WERI-Rb-1 (cell line): ENCODE results near the gene TNRC6B.
"Not testable (repeated sequence)": the region's sequence is repeated elsewhere in the genome, so short reads cannot be mapped to it uniquely, and the experiment has no call there.

Experiments
- DNase-seq: peaks from one replicate; pipeline ENCODE4 v3.0.0-alpha.2; 2020
- H3K27ac ChIP-seq: fragments of 250-450 bp; sonication (Bioruptor Pico); 2 replicates; pipeline ENCODE4 v1.5.1; 2020; ENCODE audit warnings: mild to moderate bottlenecking, moderate library complexity
- H3K27me3 ChIP-seq: fragments of 250-450 bp; sonication (Bioruptor Pico); 2 replicates; pipeline ENCODE4 v1.5.1; 2021; ENCODE audit warnings: mild to moderate bottlenecking, low read depth, moderate library complexity; ENCODE audit not compliant: insufficient read depth, severe bottlenecking
- H3K36me3 ChIP-seq: fragments of 250-450 bp; sonication (Bioruptor Pico); 2 replicates; pipeline ENCODE4 v1.5.1; 2020; ENCODE audit warnings: mild to moderate bottlenecking, moderate library complexity
- H3K4me3 ChIP-seq: 2 replicates; pipeline ENCODE4 v1.5.1; 2011; ENCODE audit warnings: low read depth, mild to moderate bottlenecking, control low read depth, low read length
- H3K9me3 ChIP-seq: fragments of 250-450 bp; sonication (Bioruptor Pico); 2 replicates; pipeline ENCODE4 v1.5.1; 2021; ENCODE audit warnings: mild to moderate bottlenecking, moderate library complexity; ENCODE audit not compliant: severe bottlenecking
- CTCF ChIP-seq: IDR thresholded peaks from 2 replicates; pipeline ENCODE4 v1.5.1; 2011; ENCODE audit warnings: low read depth, mild to moderate bottlenecking, control low read depth, inconsistent platforms, low read length

The TNRC6B gene

GRCh38 chr22:40220316-40221054 is 42.8 kb downstream of the TNRC6B start:
- DNase-seq, result no peak
- Histone ChIP-seq H3K4me3 (no peak overlapping the region), H3K27ac (no peak overlapping the region), H3K36me3 (no peaks in the 10 kb centered on the region), H3K9me3 (no peaks in the 10 kb centered on the region), H3K27me3 (no peaks in the 10 kb centered on the region)
- no peak for TF ChIP-seq CTCF

GRCh38 chr22:40221055-40221414 is 43.3 kb downstream of the TNRC6B start:
- H3K4me3 ChIP-seq, result no peak overlapping the region
- no peaks in the 10 kb centered on the region for H3K27me3 ChIP-seq
- no peak overlapping the region for H3K27ac ChIP-seq
- H3K9me3 ChIP-seq, result no peaks in the 10 kb centered on the region
- H3K36me3 ChIP-seq, result no peaks in the 10 kb centered on the region; the same call in 1 of the 2 replicates
- DNase-seq, result no peak
- no peak for TF ChIP-seq CTCF

- not testable (repeated sequence) for H3K4me3 ChIP-seq, DNase-seq, H3K9me3 ChIP-seq, H3K36me3 ChIP-seq, H3K27me3 ChIP-seq, H3K27ac ChIP-seq
Measured at GRCh38 chr22:40222979-40223378, 45.3 kb downstream of the TNRC6B start.

GRCh38 chr22:40224702-40225101 is 47.0 kb downstream of the TNRC6B start:
- no peaks in the 10 kb centered on the region for H3K9me3 ChIP-seq
- H3K27ac ChIP-seq, result no peak overlapping the region
- no peaks in the 10 kb centered on the region for H3K27me3 ChIP-seq
- no peak overlapping the region for H3K4me3 ChIP-seq
- peaks cover 1% of the 10 kb centered on the region for H3K36me3 ChIP-seq
- DNase-seq, result no peak
- TF ChIP-seq CTCF, result no peak

- H3K4me3 ChIP-seq, result no peak overlapping the region
- H3K9me3 ChIP-seq, result no peaks in the 10 kb centered on the region
- no peak for DNase-seq
- no peak for TF ChIP-seq CTCF
- H3K36me3 ChIP-seq, result peaks cover 4% of the 10 kb centered on the region
- H3K27me3 ChIP-seq, result no peaks in the 10 kb centered on the region
- H3K27ac ChIP-seq, result no peak overlapping the region
Measured at GRCh38 chr22:40226620-40227019, 48.9 kb downstream of the TNRC6B start.

- no peak for DNase-seq
- peaks cover 4% of the 10 kb centered on the region; the same call in 1 of the 2 replicates for H3K36me3 ChIP-seq
Measured at GRCh38 chr22:40231618-40232313, 54.0 kb downstream of the TNRC6B start.

More at GRCh38 chr22:40231618-40232313, 54.0 kb downstream of the TNRC6B start:
- no peaks in the 10 kb centered on the region for H3K27me3 ChIP-seq
- no peak for TF ChIP-seq CTCF
- no peak overlapping the region for H3K4me3 ChIP-seq
- H3K9me3 ChIP-seq, result no peaks in the 10 kb centered on the region
- no peak overlapping the region for H3K27ac ChIP-seq
